NCI-H2081 (cell line): ENCODE results near the gene PPP1R3F.
"Not testable (repeated sequence)": the region's sequence is repeated elsewhere in the genome, so short reads cannot be mapped to it uniquely, and the experiment has no call there.

Experiments used
- DNase-seq, 2 experiments: peaks; one replicate each; lab custom pipeline; 2025; lab: John Stamatoyannopoulos, UW

Gene PPP1R3F

DNA sequence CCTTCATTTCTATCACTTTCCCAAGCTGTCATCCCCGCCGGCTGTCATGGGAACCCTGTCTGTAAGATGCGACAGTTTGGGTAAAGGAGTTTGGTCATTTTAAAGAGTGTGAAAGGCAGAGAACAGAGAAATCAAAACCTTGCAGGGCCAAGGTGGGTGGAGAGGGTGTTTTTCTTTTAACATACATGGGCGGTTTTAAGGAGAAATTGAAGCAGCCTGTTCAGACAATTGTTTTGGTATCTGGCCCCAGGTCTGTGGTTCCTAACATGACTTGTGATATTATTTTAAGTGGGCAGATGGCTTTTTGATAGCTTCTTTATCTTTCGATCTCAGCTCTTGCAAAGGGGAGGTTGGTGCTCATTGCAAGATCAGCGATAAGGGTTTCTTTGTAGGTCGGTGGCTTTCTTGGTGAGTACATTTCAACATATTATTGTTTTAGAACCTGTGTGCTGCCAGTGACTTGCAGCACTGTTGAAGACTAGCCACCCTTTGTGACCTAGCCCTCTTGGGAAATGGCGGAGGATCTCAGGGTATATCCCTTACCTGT, 3.7 kb downstream of the PPP1R3F start:
- DNase-seq = no peak

DNA sequence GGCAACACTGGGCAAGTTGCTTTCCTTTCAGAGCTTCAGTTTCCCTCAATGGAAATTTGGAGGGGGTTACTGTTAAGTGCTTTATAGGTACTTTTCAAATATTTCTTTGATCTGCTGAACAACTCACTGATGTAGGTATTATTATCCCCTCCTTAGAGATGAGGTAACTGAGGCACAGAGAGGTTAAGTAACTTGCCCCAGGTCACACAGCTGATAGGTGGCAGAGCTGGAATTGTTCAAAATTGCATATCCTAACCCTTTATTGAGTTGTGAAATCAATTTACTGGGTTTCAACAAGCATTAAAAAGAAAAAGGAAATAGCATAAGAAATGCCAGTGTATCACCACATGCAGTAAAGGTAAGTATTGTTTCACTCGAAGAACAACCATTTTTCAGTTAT, 6.6 kb downstream of the PPP1R3F start:
- DNase-seq = no peak

DNA sequence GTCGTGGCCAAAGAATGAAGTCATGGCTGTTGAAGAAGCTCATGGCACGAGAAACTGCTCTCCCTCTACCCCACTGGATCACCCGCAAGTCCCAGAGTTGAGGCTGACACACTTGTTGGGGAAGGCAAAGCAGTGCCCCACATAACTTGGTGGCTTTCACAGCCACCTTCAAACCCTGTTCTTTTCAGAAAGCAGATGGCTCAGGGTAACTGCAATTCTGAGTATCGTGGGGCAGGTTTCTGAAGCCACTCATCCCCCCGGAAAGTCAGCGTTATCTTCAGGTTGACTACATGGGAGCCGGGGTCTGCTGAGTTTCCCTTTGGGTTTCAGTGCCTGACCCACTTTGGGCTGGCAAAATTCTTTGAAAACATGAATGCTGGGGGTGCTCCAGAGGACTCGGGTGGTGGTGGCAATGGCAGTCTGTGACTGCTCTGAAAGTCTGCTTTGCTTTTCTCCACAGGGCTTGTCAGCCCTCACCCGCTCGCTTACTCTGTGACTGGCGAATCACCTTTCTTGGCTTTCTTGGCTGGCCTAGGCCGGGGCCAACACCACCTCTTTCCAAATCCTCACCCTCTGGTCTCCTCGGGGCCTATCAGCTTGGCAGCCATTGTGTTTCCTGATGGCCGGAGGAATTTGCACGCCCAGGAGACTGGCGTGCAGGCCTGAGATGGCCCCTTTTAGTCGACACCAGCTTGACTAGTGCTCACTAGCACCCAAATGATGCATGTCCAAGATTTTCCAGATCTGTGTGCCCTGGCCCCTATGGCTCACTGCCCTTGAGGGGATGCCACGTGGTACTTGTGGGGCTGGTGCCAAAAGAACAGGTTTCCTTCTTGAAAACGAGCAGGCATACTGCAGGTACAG, 7.3 kb downstream of the PPP1R3F start:
- DNase-seq = no peak

DNA sequence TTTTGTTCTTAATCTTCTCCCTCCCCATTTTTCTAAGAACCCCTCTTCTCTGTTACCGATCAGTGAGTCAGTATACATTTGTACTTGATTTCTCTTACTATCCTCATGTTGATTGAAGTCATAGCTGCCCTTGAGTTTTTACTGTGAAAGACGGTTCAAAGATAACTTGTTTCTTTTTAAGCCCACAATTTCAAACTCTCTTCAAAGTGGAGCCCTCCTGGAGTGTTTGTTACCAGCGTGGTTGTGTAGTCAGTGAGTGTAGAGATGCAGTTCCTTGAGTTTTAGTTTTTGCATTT, 7.9 kb downstream of the PPP1R3F start:
- DNase-seq = no peak

DNA sequence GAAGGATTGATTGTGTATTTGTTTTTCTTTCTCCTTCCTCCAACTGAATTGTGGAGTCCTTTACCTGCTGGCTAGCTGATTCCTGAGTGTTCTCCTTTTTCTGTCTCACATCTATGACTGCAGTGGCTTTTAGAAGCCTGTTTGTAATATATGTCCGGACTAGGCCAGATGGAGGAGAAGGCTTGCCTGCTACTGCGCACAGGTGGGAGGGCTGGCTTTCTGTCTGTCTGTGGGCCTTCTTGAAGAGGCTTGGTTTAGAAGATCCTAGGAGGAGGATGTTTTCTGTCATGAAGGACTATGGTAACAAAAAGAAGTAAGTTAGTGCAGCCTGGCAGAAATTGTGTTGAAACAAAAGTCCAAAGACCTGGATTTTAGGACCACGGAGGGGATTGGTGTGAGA, 8.5 kb downstream of the PPP1R3F start:
- DNase-seq = no peak

DNA sequence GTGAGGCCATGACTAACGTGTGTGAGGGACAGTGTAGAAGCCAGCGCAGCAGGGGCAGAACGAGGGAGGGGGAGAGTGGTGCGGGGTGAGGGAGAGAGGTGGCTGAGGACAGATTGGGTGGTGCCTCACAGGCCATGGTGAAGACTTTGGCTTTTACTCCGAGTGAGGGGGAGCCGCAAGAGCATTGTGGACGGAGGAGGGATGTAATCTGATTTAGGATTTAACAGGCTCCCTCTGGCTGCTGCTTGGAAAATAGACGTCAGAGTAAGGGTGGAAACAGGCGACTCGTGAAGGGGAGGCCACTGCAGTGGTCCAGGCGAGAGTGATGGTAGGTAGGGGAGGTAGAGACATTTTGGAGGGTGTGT, 13.0 kb downstream of the PPP1R3F start:
- no peak for DNase-seq

DNA sequence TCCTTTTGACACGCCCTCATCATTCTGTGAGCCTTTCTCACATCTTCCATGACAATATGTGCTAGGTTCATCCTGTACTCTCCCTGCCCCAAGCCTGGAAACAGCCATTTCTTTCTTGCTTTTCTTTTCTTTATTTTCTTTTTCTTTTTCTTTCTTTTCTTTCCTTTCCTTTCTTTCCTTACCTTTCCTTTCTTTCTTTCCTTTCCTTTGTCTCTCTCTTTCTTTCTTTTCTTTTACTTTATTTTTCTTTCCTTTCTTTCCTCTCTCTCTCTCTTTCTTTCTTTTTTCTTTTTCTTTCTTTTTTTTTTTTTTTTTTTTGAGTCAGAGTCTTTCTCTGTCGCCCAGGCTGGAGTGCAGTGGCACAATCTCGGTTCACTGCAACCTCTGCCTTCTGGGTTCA, 14.6 kb downstream of the PPP1R3F start:
- no peak for DNase-seq

DNA sequence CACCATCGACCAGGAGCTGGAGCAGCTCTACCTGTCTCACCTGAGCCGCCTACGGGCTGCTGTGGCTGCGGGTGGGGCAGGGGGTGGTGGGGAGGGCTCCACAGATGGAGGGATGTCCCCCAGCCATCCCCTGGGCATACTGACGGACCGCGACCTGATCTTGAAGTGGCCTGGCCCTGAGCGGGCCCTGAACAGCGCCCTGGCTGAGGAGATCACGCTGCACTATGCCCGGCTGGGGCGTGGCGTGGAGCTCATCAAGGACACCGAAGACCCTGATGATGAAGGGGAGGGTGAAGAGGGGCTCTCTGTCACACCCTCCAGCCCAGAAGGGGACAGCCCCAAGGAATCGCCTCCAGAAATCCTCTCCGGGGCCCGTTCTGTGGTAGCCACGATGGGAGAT, 16.5 kb downstream of the PPP1R3F start:
- DNase-seq = no peak

DNA sequence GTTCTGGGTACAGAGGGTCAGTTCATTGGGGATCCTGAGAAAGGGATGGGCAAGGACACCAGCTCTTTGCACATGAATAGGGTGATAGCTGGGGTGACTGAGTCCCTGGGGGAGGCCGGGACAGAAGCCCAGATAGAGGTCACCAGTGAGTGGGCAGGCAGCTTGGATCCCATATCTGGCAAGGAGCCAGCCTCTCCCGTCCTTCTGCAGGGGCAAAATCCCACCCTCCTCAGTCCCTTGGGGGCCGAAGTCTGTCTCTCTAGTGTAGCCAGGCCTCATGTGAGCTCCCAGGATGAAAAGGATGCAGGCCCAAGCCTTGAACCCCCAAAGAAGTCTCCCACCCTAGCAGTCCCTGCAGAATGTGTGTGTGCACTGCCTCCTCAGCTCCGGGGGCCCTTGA, 17.0 kb downstream of the PPP1R3F start:
- DNase-seq = no peak

DNA sequence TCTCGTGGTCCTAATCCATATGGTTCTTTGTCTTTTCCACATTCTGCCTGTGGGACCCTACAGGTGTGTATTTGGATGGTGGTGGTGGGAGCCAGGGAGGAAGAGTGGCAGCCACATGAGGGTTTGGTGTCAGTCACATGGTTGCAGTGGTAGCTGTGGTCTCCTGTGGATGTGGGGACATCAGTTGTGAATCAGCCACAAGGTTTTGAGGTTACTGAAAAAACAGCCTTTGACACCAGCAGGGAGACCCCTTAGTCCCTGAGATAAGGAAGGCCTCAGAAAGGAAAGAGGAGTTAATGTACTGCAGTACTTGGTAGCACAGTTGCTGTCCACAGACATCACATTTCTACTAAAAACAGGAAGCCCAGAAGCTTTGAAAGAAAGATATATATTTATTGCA, 18.1 kb downstream of the PPP1R3F start:
- no peak for DNase-seq

DNA sequence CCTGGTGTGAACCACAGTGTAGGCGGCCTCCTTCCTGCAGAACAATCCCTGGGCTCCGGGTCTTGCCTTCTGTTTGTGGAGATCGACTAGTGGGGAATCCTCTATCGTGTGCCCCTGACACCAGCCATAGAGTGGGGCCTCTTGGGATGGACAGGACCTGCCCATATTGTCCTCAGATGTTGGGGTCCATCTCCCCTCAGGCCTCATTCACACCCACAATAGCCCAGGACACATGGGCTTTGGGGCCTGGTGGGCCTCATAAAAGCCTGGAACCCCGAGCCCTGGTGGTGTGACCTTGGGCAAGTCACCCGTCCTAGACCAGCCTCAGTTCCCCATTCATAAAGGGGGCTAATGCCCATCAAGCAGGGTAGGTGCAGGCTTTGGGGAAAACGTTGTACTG, 20.6 kb downstream of the PPP1R3F start:
- no peak for DNase-seq

DNA sequence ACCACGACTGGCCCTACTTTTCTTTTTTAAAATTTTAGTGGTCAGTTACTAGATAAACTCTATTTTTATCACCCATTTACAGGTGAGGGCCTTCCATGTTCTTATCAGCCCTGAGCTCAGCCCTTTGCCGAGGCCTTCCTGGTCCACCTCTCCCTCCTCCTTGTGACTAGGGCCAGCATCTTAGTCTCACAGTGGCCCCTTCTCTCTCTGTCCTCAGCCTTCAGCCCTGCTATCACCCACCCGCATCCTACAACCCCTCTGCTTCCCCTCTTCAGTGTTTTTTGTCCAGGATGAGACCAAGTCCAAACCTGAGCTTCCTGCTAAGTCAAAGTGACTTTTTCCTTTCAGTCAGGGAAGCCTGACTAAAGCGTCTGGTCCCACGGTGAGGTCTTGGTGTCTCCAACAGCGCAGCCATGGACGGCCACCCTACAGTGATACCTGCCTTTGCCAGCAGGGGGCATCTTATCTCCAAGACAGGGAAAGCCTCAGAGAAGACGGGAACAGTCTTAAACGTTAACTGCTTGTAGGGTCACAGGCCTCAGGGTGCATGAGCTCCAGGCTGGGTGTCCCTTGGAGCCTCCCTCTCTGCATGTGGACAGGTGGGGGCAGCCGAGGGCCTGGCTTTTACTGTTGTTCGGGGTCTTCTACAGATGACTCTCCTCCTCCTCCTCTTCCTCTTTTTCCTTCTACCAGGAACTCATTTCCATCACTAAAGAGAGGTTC, 22.2 kb downstream of the PPP1R3F start:
- DNase-seq = peak; percentile 12 to 16

DNA sequence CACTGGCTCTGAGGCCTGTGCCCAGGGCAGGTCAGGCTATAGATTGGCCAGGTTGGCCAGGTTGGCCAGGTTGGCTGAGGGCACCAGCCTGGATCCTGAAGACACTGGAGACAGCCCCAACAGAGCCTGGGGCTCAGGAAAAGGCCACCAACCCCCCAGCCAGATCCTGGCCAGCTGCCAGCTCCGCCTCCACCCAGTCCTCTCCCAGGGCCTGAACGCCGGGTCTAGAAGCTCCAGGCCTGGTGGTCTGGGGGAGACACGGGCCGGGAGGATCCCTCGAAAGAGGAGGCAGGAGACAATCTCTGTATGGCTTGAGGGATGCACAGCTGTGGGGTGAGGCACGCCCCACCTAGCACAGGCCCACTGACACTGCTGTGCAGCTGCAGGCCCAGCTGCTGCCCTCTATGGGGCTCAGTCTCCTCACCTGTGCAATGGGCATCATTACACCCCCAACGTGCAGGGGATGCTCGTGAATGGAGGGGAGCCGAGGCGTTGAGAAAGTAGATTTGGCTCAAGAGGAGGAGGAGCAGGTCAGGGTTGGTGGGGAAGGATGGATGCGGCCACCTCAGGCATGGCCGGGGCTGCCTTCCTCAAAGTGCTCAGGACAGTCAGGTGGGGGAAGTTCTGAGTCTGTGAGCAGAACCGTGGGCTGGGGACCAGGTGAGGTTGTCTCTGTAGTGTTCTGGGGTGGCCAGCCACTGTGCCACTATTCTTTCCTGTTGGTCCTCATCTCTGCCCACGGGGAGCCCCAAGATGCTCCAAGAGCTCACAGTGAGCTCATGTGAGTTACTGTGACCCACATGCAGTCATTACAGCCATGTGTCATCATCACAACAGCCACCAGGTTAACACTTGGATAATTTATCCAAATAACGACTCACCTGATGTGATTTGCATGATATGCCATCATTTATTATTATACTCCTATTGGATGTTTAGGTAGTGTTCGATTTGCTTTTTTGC, 23.1 kb downstream of the PPP1R3F start:
- DNase-seq = no peak

DNA sequence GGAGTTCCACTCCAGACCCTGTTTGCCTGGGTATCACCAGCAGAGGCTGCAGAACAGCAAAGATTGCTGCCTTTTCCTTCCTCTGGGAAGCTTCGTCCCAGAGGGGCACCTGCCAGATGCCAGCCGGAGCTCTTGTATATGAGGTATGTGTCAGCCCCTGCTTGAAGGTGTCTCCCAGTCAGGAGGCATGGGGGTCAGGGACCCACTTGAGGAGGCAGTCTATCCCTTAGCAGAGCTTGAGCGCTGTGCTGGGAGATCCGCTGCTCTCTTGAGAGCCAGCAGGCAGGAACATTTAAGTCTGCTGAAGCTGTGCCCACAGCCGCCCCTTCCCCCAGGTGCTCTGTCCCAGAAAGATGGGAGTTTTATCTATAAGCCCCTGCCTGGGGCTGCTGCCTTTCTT, 29.7 kb downstream of the PPP1R3F start:
- DNase-seq = not testable (repeated sequence)

DNA sequence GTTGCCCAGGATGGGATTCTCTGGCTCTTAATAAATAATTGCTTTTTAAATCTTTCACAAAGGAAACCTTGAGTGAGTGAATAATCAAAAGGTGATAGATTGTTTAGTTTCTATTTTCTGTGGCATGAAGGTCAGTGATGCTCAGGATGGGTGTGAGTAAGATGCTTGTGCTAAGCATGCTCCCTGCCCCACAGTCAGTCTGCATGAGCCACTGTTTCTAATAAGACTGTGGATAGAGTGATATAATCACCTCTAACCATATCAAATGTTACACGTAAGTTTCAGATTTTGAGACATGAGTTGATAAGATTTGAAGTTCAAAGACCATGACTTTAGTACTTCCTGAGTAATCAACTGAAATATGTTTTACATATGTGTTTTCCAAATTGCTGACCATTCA, 31.1 kb downstream of the PPP1R3F start:
- DNase-seq = no peak

DNA sequence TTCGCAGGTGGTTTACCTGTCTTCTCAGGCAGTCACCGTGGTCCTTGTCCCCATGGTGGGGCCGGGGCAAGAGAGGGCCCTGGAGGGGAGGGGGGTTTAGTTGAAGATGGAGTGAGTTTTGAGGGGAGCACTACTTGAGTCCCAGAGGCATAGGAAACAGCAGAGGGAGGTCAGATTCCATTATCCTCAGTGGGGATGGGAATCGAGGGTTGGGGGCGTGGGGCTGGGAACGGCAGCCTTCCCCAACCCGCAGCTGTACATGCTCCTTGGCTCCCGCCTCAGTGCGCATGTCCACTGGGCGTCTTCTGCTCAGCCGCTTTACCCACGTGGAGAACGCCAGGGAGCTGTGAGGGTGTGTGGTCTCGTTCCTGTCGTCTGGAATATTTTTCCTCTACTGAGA, 33.8 kb downstream of the PPP1R3F start, which contains the start of gene GAGE10:
GAGE10 (plus strand) TSS at position 301 of the 400 bp plus-strand sequence. CDS start 1,214 bp downstream, outside the sequence.
- no peak for DNase-seq

DNA sequence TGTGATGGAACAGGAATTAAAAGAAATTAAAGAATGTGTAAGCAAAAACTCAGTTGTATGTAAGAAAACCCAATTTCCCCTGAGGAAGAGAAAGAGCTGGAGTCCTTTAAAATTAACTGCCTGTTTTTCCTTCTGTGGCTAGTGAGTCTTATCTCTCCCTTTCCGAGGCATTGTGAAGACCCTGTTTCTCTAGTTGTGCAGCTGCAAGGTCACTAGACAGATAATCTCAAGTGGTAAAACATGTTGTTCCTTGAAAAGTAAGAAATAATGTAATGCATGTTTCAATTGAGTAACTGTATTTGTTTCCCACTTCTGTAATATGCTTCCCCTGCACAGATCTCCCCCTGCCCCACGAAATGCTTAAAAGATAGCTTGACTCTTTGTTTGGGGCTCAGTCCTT, 38.2 kb downstream of the PPP1R3F start:
- not testable (repeated sequence) for DNase-seq

DNA sequence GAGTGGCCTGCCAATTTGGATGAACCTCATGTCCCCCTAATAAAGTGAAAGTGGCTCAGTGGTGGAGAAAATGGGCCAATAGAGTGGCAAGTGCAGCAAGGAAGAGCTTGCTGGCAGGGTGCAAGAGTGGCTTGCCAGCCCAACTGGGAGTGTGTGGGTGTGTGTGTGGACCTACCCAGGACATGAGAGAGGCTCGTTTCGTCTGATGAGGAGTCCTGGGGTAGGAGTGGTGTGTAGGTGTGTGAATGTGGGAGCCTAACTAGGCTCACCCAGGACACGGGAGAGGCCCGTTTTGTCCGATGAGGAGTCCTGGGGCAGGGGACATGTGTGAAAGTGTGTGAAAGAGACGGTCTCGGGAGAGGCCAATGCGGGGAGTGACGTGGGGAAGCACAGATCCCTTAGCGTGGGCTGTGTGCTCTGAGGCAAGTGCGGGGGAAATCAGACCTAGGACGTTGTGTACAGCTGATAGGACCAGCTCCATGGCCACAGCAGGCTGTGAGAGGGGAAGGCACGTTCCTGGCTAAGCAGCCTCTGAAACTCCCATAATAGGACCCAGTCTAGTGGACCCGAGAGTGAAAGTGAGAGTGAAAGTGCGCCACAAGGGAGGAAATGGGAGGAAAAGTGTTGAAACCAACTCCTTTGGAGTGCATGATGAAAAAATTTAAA, 39.1 kb downstream of the PPP1R3F start:
- DNase-seq = no peak

DNA sequence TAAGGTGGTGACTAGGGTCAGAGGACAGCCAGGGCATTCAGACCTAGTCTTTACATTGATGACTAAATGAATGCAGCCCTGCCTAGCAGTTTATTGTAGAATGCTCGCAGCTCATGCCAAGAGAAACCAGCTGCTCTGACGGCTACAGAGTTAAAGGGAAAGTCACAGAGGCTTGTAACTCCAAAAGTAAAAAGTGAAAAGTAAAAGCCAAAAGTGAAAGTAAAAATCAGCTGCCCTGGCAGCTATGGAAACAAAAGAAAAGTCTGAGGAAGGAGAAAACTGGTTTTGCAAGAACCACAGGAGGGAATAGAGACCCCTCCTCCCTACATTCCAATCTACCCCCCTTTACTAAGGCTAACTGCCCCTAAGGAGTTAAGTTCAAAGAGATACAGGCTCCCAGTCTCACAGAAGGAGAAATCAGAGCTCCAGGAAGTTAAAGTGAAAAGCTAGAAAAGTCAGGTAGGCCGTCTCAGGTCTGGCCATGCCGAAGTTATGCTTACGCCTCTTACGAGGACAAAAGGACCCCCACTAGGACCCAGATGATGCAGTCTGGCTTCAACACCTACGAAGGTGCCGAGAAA, 39.9 kb downstream of the PPP1R3F start:
- DNase-seq = no peak

DNA sequence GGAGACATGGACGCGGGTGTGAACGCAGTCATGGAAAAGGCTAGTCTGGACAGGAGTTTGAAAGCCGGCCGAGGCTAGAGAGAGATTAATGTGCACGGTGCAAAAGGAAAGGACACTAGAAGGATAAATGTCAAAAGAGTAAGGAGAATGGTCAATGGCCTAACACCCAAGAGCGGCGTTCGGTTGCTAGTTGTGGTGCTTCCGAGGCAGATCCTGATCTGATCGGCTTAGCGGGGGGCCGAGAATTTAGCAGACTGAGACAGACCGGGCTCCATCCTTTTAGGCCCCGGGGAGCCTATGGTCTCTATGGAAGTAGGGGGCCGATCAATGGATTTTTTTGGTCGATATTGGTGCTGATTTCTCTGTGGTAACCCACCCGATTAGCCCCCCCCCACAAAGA, 40.8 kb downstream of the PPP1R3F start:
- DNase-seq = no peak

DNA sequence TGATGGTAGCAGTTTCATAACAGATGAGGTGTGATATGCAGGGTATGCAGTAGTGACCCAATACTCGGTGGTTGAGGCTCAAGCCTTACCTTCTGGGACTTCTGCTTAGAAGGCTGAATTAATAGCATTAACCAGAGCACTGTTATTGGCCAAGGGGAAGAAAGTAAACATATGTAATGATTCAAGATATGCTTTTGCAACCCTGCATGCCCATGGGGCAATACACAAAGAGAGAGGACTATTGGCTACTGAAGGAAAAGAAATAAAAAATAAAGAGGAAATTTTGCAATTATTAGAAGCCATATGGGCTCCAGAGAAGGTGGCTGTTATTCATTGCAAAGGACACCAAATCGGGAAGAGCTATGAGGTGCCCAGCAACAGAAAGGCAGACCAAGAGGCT, 42.6 kb downstream of the PPP1R3F start:
- no peak for DNase-seq
